HG03066 (cell line): ENCODE measurements around the gene IGF2R.
"Not testable (repeated sequence)": the region's sequence is repeated elsewhere in the genome, so short reads cannot be mapped to it uniquely, and the experiment has no call there.

Experiments
- ATAC-seq: cut with Tn5 transposase; IDR thresholded peaks from one replicate; pipeline ENCODE4 v1.9.1; 2021; ENCODE audit warnings: low read depth; ENCODE audit not compliant: unreplicated experiment

Gene IGF2R

DNA sequence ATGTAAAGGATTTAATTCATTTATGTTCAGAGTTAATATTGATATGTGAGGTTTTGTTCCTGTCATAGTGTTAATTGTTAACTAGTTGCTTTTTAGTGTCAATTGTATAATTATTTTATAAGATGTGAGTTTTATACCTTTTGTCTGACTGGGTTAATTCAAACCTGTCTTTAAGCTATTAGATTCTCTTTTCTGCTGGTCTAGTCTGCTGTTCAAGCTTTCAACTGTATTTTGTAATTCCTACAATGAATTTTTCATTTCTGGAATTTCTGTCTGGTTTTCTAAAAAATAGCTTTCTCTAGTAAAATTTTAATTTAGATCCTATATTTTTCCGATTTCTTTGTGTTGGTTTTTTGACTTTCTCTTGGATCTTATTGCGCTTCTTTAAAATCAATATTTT lies 26.5 kb downstream of the IGF2R start:
- ATAC-seq, result no peak

DNA sequence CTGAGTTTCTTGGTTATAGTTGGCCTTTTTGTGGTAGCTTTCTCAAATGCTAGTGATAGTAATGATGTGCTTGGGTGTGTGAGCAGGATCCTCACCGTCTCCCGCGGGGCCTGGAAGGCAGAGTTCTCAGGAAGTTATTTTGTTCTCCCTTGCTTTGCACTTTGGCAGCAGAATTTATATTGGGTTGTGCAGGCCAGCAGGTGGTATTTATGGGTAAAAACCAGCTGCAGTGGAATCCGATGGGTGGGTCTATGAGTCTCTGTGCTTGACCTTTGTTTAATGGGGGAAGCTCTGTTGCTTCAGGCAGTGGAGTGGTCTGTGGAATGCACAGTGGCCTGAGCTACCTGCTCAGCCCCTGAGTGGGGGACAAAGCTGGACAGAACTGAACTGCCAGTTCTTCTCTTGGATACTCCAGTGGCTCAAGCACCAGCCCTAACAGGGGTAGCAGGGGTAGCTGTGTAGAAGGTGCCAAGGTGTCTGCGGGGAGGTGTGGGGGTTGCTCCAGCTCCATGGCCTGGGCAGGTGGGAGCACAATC lies 27.3 kb downstream of the IGF2R start:
- no peak for ATAC-seq

DNA sequence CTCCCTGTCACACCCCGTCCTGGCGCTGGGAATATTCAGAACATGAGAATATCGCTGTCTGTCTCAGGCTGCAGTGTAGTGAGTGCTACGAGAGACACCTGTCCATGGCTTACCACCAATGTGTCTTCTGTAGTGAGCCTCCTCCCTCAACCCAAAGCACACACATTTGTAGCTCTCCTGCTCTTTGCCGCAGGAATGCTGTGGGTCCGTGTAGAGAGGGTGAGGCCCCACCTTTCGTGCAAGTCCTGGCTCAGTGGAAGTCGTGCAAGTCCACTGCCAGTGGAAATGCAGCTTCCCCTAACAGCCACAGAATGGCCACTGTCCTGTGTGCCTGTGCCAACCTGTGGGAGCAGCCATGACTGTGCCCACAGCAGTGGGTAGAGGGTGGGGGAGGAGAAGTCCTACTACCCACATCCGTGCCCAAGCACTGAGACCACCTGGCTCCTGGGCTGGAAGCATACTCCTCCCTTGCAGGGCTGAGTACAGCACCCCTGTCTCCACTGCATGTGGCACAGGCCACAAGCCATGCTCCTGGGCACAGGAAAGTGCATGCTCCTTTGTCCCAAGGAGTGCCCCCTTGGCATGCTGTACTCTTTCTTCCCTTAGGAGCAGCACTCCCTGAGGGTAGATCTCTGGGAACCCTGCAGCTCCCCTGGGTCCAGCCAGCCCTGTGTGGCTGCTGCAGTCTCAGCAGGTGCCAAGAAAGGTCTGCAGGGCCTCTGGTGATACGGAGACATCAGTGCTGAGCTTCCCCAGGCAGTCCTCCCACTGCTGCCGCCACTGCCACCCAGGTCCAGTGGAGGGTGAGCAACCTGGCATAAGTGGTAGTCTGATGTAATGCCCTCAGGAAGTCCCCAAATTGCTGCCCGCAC lies 28.0 kb downstream of the IGF2R start:
- ATAC-seq, result no peak

DNA sequence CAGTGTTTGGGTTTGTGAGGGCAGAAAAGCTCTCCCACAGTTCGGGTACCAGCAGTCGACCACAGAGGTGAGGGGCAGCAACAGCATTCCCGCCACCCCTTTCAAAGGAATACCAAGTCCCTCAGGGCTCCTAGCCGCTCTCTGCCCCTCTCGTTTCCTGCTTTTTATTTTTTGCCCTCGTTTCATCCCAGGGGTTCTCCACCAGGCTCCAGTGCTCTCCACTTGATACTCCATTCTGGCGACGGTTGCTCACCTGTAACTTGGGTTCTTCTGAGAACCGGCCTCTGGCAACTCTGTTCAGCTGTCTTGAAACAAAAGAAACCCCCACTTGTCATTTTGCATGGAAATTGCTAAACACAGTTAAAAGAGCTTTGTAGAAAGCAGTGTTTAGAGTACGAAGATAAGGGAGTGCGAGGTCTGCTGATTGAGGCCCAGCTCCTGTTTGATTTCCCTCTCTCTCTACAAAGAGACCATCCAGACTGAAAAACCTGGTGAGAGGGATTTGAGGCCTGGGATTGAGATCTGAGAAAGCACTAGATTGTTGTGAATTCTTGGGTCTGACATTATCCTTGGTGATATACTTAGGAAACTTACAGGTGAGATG lies 28.7 kb downstream of the IGF2R start:
- no peak for ATAC-seq

DNA sequence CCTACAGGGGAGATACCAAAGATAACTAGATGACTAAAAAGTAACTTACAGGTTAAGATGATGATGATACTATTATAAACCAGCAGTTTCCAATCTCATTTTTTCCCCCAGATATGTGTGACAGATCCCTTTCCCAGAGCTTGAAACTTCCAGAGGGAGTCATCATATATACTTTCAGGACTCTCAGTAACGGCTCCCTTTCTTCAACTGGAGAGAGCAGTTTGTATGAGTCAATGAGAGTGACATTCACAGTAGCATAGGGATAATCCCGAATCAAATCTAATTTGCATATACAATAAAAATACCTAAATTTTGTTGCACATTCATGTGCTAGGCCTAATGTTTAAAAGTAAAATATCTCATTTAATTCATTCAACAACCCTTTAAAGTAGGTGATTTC lies 29.7 kb downstream of the IGF2R start:
- ATAC-seq, result no peak

DNA sequence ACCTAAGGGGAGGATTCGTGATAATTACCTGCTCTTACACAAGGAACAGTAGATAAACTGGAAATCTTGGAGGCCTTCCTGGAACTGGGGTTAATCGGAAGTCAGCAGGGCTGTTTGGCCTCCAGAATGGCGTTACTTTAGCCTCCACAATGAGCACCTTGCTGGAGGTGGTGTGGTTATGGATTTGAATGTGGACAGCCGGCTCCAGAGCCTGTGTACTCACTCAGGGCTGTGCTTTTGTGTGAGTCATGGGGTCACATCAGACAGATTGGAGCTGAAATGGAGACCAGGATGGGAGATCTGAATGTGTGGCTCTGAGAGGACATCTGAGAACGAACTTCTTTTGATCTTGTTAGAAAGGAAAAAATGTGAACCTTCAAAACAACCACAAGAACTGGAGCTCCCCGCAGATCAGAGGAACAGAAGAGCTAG lies 30.4 kb downstream of the IGF2R start:
- ATAC-seq, result no peak

DNA sequence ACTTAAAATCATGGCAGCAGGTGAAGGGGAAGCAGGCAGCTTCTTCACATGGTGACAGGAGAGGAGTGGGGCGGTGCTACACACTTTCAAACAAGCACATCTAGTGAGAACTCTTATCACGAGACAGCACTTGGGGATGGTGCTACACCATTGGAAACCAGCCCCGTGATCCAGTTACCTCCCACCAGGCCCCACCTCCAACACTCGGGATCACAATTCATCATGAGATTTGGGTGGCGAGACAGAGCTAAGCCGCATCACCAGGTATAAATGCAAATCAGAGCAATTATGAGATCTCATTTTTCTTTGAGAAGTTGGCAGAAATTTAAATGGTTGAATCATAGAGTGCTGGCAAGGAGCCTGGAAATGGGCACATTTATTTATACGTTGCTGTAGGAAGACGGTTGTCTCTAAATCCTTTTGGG lies 31.4 kb downstream of the IGF2R start:
- ATAC-seq, result no peak

DNA sequence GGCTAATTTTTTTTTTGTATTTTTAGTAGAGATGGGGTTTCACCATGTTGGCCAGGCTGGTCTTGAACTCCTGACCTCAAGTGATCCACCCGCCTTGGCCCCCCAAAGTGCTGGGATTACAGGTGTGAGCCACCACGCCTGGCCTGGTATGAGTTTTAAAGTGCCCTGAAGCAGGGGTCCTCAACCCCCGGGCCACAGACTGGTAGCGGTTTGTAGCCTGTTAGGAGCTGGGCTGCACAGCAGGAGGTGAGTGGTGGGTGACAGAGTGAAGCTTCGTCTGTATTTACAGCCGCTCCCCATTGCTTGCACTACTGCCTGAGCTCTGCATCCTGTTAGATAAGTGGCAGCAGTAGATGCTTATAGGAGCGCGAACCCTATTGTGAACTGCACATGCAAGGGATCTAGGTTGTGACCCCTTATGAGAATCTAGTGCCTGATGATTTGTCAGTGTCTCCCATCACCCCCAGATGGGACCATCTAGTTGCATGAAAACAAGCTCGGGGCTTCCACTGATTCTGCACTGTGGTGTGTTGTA lies 32.1 kb downstream of the IGF2R start:
- ATAC-seq, result not testable (repeated sequence)

DNA sequence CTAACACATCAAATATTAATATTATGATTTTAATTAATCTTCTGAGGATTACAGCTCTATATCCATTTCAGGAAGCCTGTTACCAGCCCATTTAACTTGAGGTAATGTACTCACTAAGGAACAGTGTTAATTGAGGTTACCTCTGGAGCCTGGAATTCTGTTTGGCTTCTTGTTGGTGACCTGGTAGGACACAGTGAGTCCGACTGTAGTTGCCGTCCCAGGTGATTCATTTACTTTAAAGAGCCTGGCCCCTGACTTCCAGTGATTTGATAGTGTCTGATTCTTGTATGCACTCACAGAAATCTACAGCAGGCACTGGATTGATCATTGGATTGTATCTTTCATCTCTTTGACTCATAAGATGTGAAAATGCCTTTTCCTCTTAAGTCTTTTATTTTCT lies 34.0 kb downstream of the IGF2R start:
- no peak for ATAC-seq

DNA sequence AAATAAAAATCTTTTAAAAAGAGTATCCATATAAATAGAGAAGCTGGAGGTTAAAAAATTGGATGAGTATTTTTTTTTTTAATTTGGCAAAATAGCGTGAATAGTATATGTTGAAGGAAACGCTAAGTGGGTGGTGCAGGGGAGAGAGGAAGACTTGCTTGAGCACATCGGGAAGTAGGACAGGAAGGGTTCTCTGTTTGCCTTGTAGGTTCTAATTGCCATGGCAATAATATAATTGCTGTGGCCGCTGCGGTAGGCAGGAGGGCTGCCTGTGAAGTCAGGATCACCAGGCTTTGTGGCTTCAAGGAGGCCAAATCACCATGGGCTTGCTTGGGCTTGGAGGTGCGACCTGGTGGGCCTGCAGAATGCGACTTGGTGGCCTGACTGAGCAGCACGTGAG lies 35.1 kb downstream of the IGF2R start:
- ATAC-seq, result no peak

DNA sequence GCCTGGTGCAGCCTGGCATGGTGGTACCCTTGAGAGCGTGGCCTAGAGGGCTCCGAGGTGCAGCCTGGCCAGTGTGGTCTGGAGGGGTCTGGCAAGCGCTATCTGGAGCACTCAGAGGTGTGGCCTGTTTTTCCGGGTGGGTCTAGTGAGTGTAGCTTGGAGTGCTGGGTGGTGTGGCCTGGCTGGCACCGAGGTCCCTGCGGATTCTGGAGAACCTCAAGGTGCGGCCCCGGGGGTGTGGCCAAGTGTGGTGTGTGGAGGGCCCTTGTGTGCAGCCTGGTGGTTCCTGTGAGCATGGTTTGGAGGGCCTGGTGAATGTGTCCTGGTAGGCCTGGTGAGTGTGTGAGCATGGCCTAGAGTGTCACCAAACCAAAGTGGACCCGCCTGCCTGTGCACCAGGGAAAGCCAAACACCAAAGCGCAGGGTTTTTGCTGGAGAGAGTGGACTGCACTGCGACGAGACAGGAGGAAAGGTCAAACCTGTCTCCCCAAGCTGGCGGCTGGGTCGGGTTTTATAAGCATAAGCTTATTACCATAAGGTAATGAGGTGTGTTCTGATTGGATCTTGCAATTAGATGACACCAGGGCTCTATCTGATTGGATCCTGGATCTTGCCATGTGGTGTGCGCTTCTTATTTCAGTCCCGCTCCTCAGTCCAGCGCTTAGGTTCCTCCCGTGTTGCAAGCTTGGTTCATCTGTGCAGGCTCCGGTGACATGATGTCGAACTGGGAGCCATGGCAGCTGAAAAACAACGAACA lies 35.7 kb downstream of the IGF2R start:
- no peak for ATAC-seq

DNA sequence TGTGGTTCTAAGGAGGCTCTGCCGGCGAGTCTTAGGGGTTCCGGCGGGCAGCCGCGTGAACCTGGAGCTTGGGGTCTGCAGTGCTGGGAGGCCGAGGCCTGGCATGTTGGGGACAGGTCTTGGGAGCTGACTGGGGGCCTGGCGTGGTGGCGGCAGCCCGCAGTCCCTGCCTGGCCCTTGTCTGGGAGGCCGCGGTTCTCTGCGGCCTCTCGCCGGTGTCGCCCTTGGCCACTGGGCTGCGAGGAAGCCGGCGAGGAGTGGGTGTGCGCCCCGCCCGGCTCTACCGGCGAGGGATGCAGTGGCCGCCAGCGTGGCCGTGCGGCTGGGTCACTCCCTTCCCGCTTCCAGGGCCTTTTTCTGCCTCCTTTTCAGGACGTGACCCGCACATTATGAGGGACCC lies 36.3 kb downstream of the IGF2R start:
- ATAC-seq, result no peak

DNA sequence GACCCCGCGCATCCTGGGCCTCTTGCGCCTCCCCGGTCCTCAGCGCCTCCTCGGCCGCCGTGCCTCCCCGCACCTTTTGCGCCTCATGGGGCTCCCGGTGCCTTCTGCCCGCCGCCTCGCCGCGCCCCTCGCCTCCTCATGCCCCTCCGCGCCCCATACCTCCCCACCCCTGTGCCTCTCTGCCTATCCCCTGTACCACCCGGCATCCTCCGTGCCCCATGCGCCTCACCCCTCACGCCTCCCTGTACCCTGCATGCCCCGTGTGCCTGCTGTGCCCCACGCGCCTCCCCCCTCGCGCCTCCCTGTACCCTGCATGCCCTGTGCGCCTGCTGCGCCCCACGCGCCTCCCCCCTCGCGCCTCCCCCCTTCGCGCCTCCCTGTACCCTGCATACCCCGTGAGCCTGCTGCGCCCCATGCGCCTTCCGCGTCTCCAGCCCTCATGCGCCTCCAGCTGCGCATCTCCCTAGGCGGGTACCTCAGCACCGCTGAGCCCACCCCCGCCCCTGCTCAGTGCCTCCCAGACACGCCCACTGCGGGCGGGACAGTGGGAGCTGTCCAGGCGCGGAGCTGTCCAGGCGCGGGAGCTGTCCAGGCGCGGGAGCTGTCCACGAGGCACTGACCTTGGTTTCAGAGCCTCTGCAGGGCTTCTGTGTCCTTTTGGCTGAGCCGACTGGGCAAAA lies 37.1 kb downstream of the IGF2R start:
- no peak for ATAC-seq

DNA sequence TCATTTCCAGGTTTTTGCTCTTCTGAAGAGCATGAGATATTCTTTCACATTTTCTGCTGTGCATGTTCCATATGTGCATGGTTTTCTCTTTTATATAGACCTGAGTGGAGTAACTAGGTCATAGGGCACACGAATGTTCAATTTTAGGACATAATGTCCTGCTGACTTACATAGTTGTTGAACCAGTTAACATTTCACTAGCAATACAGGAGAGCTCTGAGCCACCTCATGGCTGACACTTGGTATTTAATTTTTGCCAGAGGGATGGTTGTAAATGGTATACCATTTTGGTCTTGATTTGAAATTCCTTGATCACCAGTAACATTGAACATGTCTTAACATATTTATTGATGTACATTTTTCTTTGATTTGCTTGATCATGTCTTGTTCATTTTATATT lies 38.3 kb downstream of the IGF2R start:
- ATAC-seq, result no peak

DNA sequence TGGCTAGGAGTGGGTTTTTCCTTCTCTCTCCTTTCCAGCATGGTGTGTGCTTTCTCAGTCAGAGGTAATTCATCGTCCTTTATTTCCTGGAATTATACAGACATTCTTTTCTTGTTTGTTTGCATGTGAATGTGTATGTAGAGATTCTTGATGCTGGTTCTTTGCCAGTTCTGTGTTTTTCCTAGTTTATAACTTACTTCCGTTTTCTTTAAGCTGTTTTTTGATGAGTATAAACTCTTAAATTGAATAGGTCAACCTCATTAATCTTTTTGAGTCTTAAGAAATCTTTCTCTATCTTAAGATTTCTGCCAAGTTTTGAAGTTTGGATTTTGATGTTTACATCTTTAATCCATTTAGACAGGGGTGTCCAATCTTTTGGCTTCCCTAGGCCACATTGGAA lies 38.7 kb downstream of the IGF2R start:
- no peak for ATAC-seq

DNA sequence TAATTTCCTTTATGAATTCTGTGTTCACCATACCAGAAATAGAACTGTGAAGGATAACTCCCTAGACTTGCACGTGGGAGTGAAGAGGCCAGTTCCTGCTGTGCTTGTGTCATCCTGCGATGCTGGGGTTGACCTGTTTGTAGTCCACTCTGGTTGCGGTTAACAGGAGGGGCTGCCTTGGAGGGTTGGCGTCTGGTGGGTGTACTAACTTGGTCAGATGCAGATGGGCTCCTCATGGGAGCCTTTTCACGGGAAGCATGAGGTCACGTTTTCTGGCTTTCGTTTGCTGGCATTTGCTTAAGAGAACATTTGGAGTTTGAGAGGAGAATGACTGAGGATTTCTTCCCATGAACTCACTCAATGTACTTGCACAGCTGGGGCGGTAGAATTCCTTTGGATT lies 41.2 kb downstream of the IGF2R start:
- no peak for ATAC-seq

DNA sequence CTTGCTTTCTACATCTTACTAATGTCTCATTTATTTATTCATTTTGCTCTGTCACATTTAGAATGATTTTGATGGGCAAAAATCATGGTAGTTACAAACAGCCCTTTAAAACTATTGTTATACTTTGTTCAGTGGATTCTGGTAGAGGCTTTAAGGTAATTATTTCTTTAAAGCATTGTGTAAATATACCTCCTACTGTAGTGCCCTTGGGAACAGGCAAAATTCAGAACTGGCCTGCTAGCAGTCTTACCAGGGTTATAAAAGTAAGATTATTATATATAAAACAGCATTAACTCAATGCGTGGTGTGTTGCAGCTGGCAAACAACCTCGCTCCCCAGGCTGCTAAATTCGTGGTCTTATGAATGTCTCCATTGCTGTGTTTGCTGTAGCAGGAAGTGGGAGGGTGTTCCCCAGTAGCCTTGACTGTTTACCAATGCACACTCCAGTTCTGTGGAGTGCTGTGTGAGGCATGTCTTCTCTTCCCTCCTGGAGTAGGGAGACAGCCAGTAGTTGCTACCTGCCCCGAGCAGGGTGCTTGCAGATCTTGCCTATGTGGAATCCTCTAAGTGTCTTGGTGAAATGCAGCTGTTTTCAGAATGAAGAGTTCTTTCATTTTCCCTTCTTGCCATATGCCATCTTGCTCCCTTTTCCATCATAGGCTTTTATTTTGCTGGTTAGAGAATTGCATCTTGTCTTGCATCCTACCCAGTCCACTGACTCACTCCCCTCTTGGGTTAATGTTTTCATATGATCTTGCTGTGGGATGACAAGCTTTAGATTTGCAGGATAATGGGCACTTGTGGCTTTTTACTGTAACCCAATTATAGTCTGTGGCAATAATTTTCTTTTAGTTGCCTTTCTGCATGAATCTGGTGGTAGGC lies 45.3 kb downstream of the IGF2R start:
- no peak for ATAC-seq

DNA sequence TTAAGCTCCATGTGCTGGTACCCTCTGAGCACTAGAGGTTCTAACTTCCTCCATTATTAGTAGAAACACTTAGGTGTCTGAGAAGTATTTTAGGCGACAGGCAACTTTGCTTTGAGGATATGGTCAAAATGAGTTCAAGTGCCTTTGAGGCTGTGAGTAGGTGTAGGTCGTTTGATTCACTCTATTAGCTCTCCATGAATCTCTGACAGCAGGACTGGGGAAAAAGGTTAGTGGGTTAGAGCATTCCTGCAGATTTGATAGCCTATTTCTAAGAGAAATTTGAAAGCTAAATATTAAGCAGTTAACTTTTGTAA lies 45.9 kb downstream of the IGF2R start:
- no peak for ATAC-seq

DNA sequence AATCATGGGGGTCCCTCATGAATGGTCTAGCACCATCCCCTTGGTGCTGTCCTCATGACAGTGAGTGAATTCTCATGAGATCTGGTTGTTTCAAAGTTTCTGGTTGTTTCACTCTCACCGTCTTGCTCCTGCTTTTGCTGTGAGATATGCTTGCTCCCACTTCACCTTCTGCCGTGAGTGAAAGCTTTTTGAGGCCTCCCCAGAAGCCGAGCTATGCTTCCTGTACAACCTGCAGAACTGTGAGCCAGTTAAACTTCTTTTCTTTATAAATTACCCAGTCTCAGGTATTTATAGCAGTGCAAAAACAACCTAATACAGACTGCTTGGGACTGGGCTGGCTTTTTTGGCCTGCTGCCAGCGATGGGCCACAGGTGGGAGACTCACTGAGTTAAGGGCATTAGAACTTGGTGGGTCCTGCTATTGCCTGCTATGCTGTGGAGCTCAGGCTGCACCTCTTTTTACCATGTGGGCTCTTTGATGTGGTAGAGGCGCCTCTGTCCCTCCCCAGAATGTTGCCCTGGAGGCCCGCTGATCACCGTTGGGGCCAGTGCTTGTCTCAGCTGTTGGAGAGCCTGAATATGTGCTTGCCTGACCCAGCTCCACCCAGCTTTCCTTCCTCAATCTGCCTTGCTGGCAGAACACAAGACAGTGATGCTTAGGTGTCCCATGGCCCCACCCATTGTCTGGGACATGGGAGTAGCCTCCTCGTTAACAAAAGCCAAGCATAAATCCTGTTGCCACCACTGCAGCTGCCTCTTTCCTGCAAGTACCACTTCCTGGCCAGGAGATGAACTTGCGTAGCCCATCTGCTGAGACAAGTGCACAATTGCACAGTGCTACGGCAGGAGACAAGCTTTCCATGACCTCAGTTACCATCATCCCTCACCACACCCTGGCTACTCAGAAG lies 47.1 kb downstream of the IGF2R start:
- no peak for ATAC-seq
